Esophagus muscularis mucosa (tissue), 4 donors: ENCODE measurements around the gene SBNO2. TPM values are rescaled to one million over a fixed set of nuclear protein-coding genes. Genes with fewer than 3 reads are reported as not detected.
A peak's percentile ranks its signal among the peaks of the same experiment; 100 is the strongest.

Experiments
- DNase-seq: peaks from one replicate; pipeline ENCODE4 v3.0.0-alpha.2; 2017; ENCODE audit errors: extremely low spot score
- H3K27ac ChIP-seq, 4 donors: fragments of 200-600 bp; sonication (generic); replicated peaks in 1 of 4; 1 replicate in 3 of 4; 2 replicates in 1 of 4; pipeline ENCODE4 v1.5.1; 2016 to 2019; ENCODE audit warnings: mild to moderate bottlenecking in 1 of 4
- H3K27me3 ChIP-seq, 4 donors: fragments of 200-600 bp; sonication (generic); one replicate each; pipeline versions ENCODE4 v1.5.1 to v1.6.0; 2016 to 2019
- H3K36me3 ChIP-seq, 4 donors: fragments of 200-600 bp; sonication (generic); one replicate each; pipeline ENCODE4 v1.5.1; 2016 to 2019
- H3K4me1 ChIP-seq, 4 donors: fragments of 200-600 bp; sonication (generic); one replicate each; pipeline ENCODE4 v1.5.1; 2016 to 2019
- H3K4me3 ChIP-seq, 4 donors: fragments of 200-600 bp; sonication (generic); 1 replicate in 2 of 4; 2 replicates in 2 of 4; pipeline ENCODE4 v1.5.1; 2016 to 2019; ENCODE audit warnings: mild to moderate bottlenecking in 4 of 4, moderate library complexity in 1 of 4
- H3K9me3 ChIP-seq, 4 donors: fragments of 200-600 bp; sonication (generic); 1 replicate in 3 of 4; 2 replicates in 1 of 4; pipeline ENCODE4 v1.5.1; 2016 to 2019
- CTCF ChIP-seq, 3 experiments: fragments of 200-600 bp in 2 of 3; fragments of 450-650 bp in 1 of 3; sonication (generic) in 2 of 3; IDR thresholded peaks; one replicate each; pipeline ENCODE4 v1.5.1; 2017 to 2019; ENCODE audit warnings: antibody characterized with exemption in 3 of 3, mild to moderate bottlenecking in 2 of 3, moderate library complexity in 1 of 3
- EP300 ChIP-seq: sonication (generic); formaldehyde crosslinking; IDR thresholded peaks from one replicate; pipeline ENCODE4 v1.6.1; 2017; ENCODE audit warnings: antibody characterized with exemption
- POLR2A ChIP-seq: fragments of 450-650 bp; IDR thresholded peaks from one replicate; pipeline ENCODE4 v1.6.1; 2017; ENCODE audit warnings: antibody characterized with exemption, moderate library complexity, mild to moderate bottlenecking, low read depth
- POLR2AphosphoS5 ChIP-seq, 2 donors: sonication (generic); formaldehyde crosslinking; IDR thresholded peaks; one replicate each; pipeline ENCODE4 v1.6.1; 2017; ENCODE audit warnings: antibody characterized with exemption in 2 of 2
- WGBS: methylation state at CpG from one replicate; pipeline ENCODE4 v1.1.5; 2018; 5-methylcytosine and 5-hydroxymethylcytosine counted together
- intact Hi-C: fragments of 100-400 bp; cut with DNase I; formaldehyde crosslinking; loops from one replicate; pipeline ENCODE4 v1.15.1; 2023
- total RNA-seq, 4 donors: library from RNA; depleted of rRNA; stranded (reverse); fragments of >200 nt; gene quantifications; one replicate each; pipeline versions ENCODE4 v1.1.0 to v1.2.1, GENCODE V29; 2016

The SBNO2 gene
- total RNA-seq, 4 donors from 2014 or later, result 16.2 to 141 (median 30.5) TPM

GRCh38 chr19:1070931-1071791, 102.9 kb downstream of the SBNO2 start:
- DNase-seq, result no peak

GRCh38 chr19:1070576-1070930, 103.5 kb downstream of the SBNO2 start:
- H3K4me1 ChIP-seq, result peaks cover 19 to 53% (median 48%) of the 10 kb centered on the region in 4 donors
- H3K27ac ChIP-seq, result no peak overlapping the region
- no peak for DNase-seq
- peaks cover 15 to 91% (median 47%) of the 10 kb centered on the region in 4 donors for H3K27me3 ChIP-seq
- no peak for TF ChIP-seq CTCF (IDR thresholded peaks at IDR 0.05)
- no peak for TF ChIP-seq POLR2AphosphoS5 (IDR thresholded peaks at IDR 0.05)
- TF ChIP-seq POLR2A, result no peak
- TF ChIP-seq EP300, result no peak
- H3K9me3 ChIP-seq, result no peaks in the 10 kb centered on the region
- WGBS, result 27% methylated on average over 8 of the region's 21 CpGs
- H3K4me3 ChIP-seq, result no peak overlapping the region
- intact Hi-C loops, result no loop called here
- H3K36me3 ChIP-seq, result no peaks in the 10 kb centered on the region

More at GRCh38 chr19:1070931-1071791, 102.9 kb downstream of the SBNO2 start:
- H3K9me3 ChIP-seq, result no peaks in the 10 kb centered on the region
- TF ChIP-seq CTCF (IDR thresholded peaks at IDR 0.05), result no peak
- TF ChIP-seq POLR2A, result no peak
- TF ChIP-seq POLR2AphosphoS5 (IDR thresholded peaks at IDR 0.05), result no peak
- TF ChIP-seq EP300, result no peak
- WGBS, result 52% methylated on average over 23 of the region's 99 CpGs
- no peaks in the 10 kb centered on the region for H3K36me3 ChIP-seq
- peaks cover 15 to 85% (median 44%) of the 10 kb centered on the region in 4 donors for H3K27me3 ChIP-seq
- H3K27ac ChIP-seq, result no peak overlapping the region
- H3K4me3 ChIP-seq, result peak overlapping the region; percentile 6 to 45 (median 16)
- intact Hi-C loops, result no loop called here
- peaks cover 19 to 47% (median 43%) of the 10 kb centered on the region in 4 donors for H3K4me1 ChIP-seq

- Histone ChIP-seq H3K27ac (peak overlapping the region in 1 of 4 donors; percentile 28), H3K9me3 (no peaks in the 10 kb centered on the region), H3K4me3 (peak overlapping the region; percentile 48 to 60 (median 50)), H3K36me3 (no peaks in the 10 kb centered on the region), H3K4me1 (peaks cover 22 to 66% (median 59%) of the 10 kb centered on the region in 4 donors), H3K27me3 (peaks cover 15 to 97% (median 49%) of the 10 kb centered on the region in 4 donors)
- 66% methylated on average over 25 of the region's 25 CpGs for WGBS
- intact Hi-C loops, result no loop called here
- TF ChIP-seq POLR2AphosphoS5 (IDR thresholded peaks at IDR 0.05) (no peak), POLR2A (no peak), EP300 (no peak)
- peak; percentile 93 for DNase-seq
Measured at GRCh38 chr19:1069009-1069779, 104.9 kb downstream of the SBNO2 start.

GRCh38 chr19:1068009-1069001, 105.8 kb downstream of the SBNO2 start:
- H3K4me1 ChIP-seq, result peaks cover 22 to 71% (median 58%) of the 10 kb centered on the region in 4 donors
- H3K9me3 ChIP-seq, result no peaks in the 10 kb centered on the region
- H3K27ac ChIP-seq, result peak overlapping the region in 3 of 4 donors; percentile 28 to 63 (median 57)
- H3K4me3 ChIP-seq, result peak overlapping the region; percentile 48 to 60 (median 50)
- no peak for TF ChIP-seq POLR2AphosphoS5 (IDR thresholded peaks at IDR 0.05)
- TF ChIP-seq POLR2A, result no peak
- TF ChIP-seq CTCF (IDR thresholded peaks at IDR 0.05), result no peak
- no peak for TF ChIP-seq EP300
- no peaks in the 10 kb centered on the region for H3K36me3 ChIP-seq
- H3K27me3 ChIP-seq, result peaks cover 15 to 92% (median 51%) of the 10 kb centered on the region in 4 donors
- no peak for DNase-seq
- intact Hi-C loops, result no loop called here
- 70% methylated on average over 32 of the region's 45 CpGs for WGBS
